OCI-LY7 (cell line): ENCODE results near the gene NKAIN2.
"Not testable (repeated sequence)": the region's sequence is repeated elsewhere in the genome, so short reads cannot be mapped to it uniquely, and the experiment has no call there.

Experiments used
- EZH2phosphoT487 ChIP-seq: fragments of 200-600 bp; sonication (generic); IDR thresholded peaks from 2 replicates; pipeline ENCODE4 v1.6.1; 2018; ENCODE audit warnings: low read depth, borderline replicate concordance, mild to moderate bottlenecking, mixed run types, antibody characterized with exemption, low read length, moderate library complexity, mixed read lengths
- TF ChIP-seq, protein P1 (sequence below): fragments of 200-600 bp; sonication (generic); conservative IDR thresholded peaks from 2 replicates; pipeline ENCODE4 v1.5.1; 2014; ENCODE audit warnings: mild to moderate bottlenecking, antibody characterized with exemption, low read length, moderate library complexity, mixed read lengths

DNA sequence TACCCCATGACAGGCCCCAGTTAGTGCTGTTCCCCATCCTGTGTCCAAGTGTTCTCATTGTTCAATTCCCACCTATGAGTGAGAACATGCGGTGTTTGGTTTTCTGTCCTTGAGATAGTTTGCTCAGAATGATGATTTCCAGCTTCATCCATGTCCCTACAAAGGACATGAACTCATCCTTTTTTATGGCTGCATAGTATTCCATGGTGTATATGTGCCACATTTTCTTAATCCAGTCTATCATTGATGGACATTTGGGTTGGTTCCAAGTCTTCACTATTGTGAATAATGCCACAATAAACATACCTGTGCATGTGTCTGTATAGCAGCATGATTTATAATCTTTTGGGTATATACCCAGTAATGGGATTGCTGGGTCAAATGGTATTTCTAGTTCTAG is 218.4 kb downstream of the NKAIN2 start:
- not testable (repeated sequence) for TF ChIP-seq EZH2phosphoT487
- TF ChIP-seq, protein P1, sequence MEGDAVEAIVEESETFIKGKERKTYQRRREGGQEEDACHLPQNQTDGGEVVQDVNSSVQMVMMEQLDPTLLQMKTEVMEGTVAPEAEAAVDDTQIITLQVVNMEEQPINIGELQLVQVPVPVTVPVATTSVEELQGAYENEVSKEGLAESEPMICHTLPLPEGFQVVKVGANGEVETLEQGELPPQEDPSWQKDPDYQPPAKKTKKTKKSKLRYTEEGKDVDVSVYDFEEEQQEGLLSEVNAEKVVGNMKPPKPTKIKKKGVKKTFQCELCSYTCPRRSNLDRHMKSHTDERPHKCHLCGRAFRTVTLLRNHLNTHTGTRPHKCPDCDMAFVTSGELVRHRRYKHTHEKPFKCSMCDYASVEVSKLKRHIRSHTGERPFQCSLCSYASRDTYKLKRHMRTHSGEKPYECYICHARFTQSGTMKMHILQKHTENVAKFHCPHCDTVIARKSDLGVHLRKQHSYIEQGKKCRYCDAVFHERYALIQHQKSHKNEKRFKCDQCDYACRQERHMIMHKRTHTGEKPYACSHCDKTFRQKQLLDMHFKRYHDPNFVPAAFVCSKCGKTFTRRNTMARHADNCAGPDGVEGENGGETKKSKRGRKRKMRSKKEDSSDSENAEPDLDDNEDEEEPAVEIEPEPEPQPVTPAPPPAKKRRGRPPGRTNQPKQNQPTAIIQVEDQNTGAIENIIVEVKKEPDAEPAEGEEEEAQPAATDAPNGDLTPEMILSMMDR, result not testable (repeated sequence)
